ENCODE measurements around the gene DLX3.

DNA sequence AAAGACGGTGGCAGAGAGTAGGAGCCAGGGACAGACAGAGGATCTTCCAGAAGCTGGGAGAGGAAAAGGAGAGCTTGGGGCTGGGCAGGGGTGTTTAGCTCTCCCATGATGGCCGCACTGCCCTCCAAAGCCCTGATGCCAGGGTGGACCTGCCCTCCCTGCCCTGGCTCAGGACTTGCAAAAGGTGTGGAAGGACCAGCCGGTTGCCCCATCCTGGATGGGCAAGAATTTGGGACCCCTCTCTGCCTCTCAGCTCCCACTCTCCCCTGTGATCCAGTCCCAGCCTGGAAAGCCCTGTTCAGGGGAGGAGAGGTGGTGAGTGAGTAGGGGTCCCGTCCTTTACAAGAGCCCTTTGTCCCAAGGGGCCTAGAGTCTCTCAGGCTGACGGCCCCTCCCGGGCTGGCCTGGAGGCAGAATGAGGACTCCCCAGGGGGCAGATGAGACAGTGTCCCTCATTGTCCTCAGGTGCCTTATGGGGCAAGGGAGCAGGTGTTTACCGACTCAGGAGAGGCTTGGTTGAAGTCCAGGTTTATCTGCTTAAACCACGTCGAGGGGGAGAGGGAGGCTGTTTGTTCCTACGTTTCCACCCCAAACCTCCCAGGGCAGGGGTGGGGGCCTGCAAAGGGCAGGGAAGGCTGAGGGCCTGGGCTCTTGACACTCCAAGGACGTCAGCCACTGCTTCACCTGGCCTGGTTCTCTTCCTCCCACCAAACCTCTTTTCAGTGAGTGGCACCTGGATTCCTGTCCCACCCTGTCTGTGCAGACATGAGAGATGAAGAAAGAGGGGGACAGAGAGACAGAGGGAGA is 41.6 kb upstream of the DLX3 start:
- TF ChIP-seq, protein P1, sequence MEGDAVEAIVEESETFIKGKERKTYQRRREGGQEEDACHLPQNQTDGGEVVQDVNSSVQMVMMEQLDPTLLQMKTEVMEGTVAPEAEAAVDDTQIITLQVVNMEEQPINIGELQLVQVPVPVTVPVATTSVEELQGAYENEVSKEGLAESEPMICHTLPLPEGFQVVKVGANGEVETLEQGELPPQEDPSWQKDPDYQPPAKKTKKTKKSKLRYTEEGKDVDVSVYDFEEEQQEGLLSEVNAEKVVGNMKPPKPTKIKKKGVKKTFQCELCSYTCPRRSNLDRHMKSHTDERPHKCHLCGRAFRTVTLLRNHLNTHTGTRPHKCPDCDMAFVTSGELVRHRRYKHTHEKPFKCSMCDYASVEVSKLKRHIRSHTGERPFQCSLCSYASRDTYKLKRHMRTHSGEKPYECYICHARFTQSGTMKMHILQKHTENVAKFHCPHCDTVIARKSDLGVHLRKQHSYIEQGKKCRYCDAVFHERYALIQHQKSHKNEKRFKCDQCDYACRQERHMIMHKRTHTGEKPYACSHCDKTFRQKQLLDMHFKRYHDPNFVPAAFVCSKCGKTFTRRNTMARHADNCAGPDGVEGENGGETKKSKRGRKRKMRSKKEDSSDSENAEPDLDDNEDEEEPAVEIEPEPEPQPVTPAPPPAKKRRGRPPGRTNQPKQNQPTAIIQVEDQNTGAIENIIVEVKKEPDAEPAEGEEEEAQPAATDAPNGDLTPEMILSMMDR (conservative IDR thresholded peaks at IDR 0.05; ENCODE audit: low read depth, low read length) = no peak
- no peak for TF ChIP-seq EZH2 (IDR thresholded peaks at IDR 0.05; ENCODE audit: borderline replicate concordance, low read depth, low read length, poor library complexity, severe bottlenecking)

Measured in A673 (cell line).